Keratinocyte (primary cell): Measurements from ENCODE around the gene BRCA2.

Source experiments
- CTCF ChIP-seq, 3 experiments: IDR thresholded peaks in 1 of 3; conservative IDR thresholded peaks in 1 of 3; optimal IDR thresholded peaks in 1 of 3; 2 replicates in 2 of 3; 3 replicates in 1 of 3; pipeline versions ENCODE3 to v1.5.1; 2011; ENCODE audit warnings: low read length in 3 of 3, mild to moderate bottlenecking in 3 of 3, moderate library complexity in 2 of 3, control low read depth in 1 of 3, inconsistent platforms in 1 of 3; ENCODE audit not compliant: insufficient read depth in 2 of 3; ENCODE audit errors: extremely low read depth in 1 of 3
- EZH2 ChIP-seq: IDR thresholded peaks from one replicate; pipeline ENCODE4 v1.6.1; 2012; ENCODE audit warnings: inconsistent platforms, mild to moderate bottlenecking, low read length, moderate library complexity

- TF ChIP-seq CTCF (optimal IDR thresholded peaks at IDR 0.05 in 1 of 3, IDR thresholded peaks at IDR 0.05 in 1 of 3, conservative IDR thresholded peaks at IDR 0.05 in 1 of 3; ENCODE audit: extremely low read depth in 1 of 3, insufficient read depth in 2 of 3, low read length in 3 of 3), result no peak
- no peak for TF ChIP-seq EZH2
Measured at GRCh38 chr13:32423592-32423991, 108.3 kb downstream of the BRCA2 start.
